ENCODE data around the gene POMGNT2. TPM values are rescaled to one million over a fixed set of nuclear protein-coding genes. Genes with fewer than 3 reads are reported as not detected.

The POMGNT2 gene
- total RNA-seq, 1 donor from 2014 or later: 13.0 TPM

DNA sequence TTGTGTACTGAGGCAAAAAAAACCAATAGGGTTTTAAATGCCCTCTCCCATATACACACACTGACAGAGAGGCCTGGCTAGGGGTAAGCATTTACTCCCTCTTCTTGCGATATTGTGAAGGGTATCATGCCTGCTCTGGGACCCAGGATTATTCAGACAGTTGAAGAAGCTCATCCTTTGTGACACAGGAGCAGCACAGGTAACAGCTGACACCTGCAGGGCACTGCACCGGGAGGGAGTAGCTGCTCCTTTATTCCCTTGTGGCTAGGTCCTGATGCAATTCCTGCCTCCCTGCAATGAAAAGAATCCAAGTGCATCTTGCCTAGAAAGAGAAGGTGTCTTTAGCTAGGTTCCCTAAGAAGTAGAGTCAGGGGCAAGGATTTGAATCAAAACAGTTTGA is 23.4 kb downstream of the POMGNT2 start:
- H3K79me2 ChIP-seq (ENCODE audit: insufficient read depth, low read length): no peaks in the 10 kb centered on the region
- H3K27ac ChIP-seq (ENCODE audit: low read depth, low read length): no peak overlapping the region
- Mint-ChIP-seq H3K27ac (ENCODE audit: unreplicated experiment) (no peak overlapping the region), H3K4me1 (ENCODE audit: low read depth, unreplicated experiment) (peaks cover 6% of the 10 kb centered on the region), H3K36me3 (ENCODE audit: low read depth, unreplicated experiment) (peaks cover 30% of the 10 kb centered on the region), H3K27me3 (ENCODE audit: low read depth, unreplicated experiment) (no peaks in the 10 kb centered on the region), H3K9me3 (ENCODE audit: unreplicated experiment) (peaks cover 5% of the 10 kb centered on the region), H3K4me3 (ENCODE audit: unreplicated experiment) (no peak overlapping the region)
- no peaks in the 10 kb centered on the region for H3K27me3 ChIP-seq (ENCODE audit: insufficient read depth, low read length)
- H4K20me1 ChIP-seq (ENCODE audit: insufficient read depth, low read length): no peaks in the 10 kb centered on the region
- no peaks in the 10 kb centered on the region for H3K36me3 ChIP-seq (ENCODE audit: insufficient read depth, low read length)
- DNase-seq (ENCODE audit: low read depth) (no peak), FAIRE-seq (no peak)
- no peak overlapping the region for H3K4me3 ChIP-seq (ENCODE audit: insufficient read depth, low read depth, low read length)
- no peaks in the 10 kb centered on the region for H3K9me3 ChIP-seq (ENCODE audit: insufficient read depth, low read depth, low read length)
- H2AFZ ChIP-seq (ENCODE audit: low read depth, low read length): no peak overlapping the region
- H3K4me1 ChIP-seq (ENCODE audit: insufficient read depth, low read length): no peaks in the 10 kb centered on the region
- no peak for TF ChIP-seq EZH2 (IDR thresholded peaks at IDR 0.05; ENCODE audit: insufficient read depth, low read length)
- TF ChIP-seq, protein P1, sequence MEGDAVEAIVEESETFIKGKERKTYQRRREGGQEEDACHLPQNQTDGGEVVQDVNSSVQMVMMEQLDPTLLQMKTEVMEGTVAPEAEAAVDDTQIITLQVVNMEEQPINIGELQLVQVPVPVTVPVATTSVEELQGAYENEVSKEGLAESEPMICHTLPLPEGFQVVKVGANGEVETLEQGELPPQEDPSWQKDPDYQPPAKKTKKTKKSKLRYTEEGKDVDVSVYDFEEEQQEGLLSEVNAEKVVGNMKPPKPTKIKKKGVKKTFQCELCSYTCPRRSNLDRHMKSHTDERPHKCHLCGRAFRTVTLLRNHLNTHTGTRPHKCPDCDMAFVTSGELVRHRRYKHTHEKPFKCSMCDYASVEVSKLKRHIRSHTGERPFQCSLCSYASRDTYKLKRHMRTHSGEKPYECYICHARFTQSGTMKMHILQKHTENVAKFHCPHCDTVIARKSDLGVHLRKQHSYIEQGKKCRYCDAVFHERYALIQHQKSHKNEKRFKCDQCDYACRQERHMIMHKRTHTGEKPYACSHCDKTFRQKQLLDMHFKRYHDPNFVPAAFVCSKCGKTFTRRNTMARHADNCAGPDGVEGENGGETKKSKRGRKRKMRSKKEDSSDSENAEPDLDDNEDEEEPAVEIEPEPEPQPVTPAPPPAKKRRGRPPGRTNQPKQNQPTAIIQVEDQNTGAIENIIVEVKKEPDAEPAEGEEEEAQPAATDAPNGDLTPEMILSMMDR (IDR thresholded peaks at IDR 0.05; ENCODE audit: insufficient read depth, low read depth, low read length): no peak
- H3K4me2 ChIP-seq (ENCODE audit: low read length): no peak overlapping the region
- no peak overlapping the region for H3K9ac ChIP-seq (ENCODE audit: low read length)

- no peak for TF ChIP-seq EZH2 (IDR thresholded peaks at IDR 0.05; ENCODE audit: insufficient read depth, low read length)
- TF ChIP-seq, protein P1 (IDR thresholded peaks at IDR 0.05; ENCODE audit: insufficient read depth, low read depth, low read length): no peak
- Histone ChIP-seq H3K9ac (ENCODE audit: low read length) (no peak overlapping the region), H3K27me3 (ENCODE audit: insufficient read depth, low read length) (no peaks in the 10 kb centered on the region), H2AFZ (ENCODE audit: low read depth, low read length) (no peak overlapping the region), H3K9me3 (ENCODE audit: insufficient read depth, low read depth, low read length) (no peaks in the 10 kb centered on the region), H4K20me1 (ENCODE audit: insufficient read depth, low read length) (no peaks in the 10 kb centered on the region), H3K36me3 (ENCODE audit: insufficient read depth, low read length) (no peaks in the 10 kb centered on the region), H3K4me1 (ENCODE audit: insufficient read depth, low read length) (no peaks in the 10 kb centered on the region), H3K4me3 (ENCODE audit: insufficient read depth, low read depth, low read length) (no peak overlapping the region), H3K4me2 (ENCODE audit: low read length) (no peak overlapping the region), H3K27ac (ENCODE audit: low read depth, low read length) (no peak overlapping the region), H3K79me2 (ENCODE audit: insufficient read depth, low read length) (no peaks in the 10 kb centered on the region)
- no peak overlapping the region for H3K4me3 Mint-ChIP-seq (ENCODE audit: unreplicated experiment)
- no peak overlapping the region for H3K27ac Mint-ChIP-seq (ENCODE audit: unreplicated experiment)
- peaks cover 5% of the 10 kb centered on the region for H3K9me3 Mint-ChIP-seq (ENCODE audit: unreplicated experiment)
- H3K27me3 Mint-ChIP-seq (ENCODE audit: low read depth, unreplicated experiment): no peaks in the 10 kb centered on the region
- no peak for FAIRE-seq
- H3K4me1 Mint-ChIP-seq (ENCODE audit: low read depth, unreplicated experiment): peaks cover 7% of the 10 kb centered on the region
- DNase-seq (ENCODE audit: low read depth): no peak
- peaks cover 30% of the 10 kb centered on the region for H3K36me3 Mint-ChIP-seq (ENCODE audit: low read depth, unreplicated experiment)
Measured at GRCh38 chr3:43081796-43082195, 24.1 kb downstream of the POMGNT2 start.

- no peak overlapping the region for H3K4me3 ChIP-seq (ENCODE audit: insufficient read depth, low read depth, low read length)
- FAIRE-seq: no peak
- H3K36me3 Mint-ChIP-seq (ENCODE audit: low read depth, unreplicated experiment): peaks cover 30% of the 10 kb centered on the region
- H3K4me1 Mint-ChIP-seq (ENCODE audit: low read depth, unreplicated experiment): peaks cover 9% of the 10 kb centered on the region
- no peaks in the 10 kb centered on the region for H4K20me1 ChIP-seq (ENCODE audit: insufficient read depth, low read length)
- H3K4me3 Mint-ChIP-seq (ENCODE audit: unreplicated experiment): no peak overlapping the region
- no peak for TF ChIP-seq EZH2 (IDR thresholded peaks at IDR 0.05; ENCODE audit: insufficient read depth, low read length)
- no peak overlapping the region for H3K9ac ChIP-seq (ENCODE audit: low read length)
- no peak overlapping the region for H2AFZ ChIP-seq (ENCODE audit: low read depth, low read length)
- no peaks in the 10 kb centered on the region for H3K79me2 ChIP-seq (ENCODE audit: insufficient read depth, low read length)
- H3K9me3 ChIP-seq (ENCODE audit: insufficient read depth, low read depth, low read length): no peaks in the 10 kb centered on the region
- H3K4me2 ChIP-seq (ENCODE audit: low read length): no peak overlapping the region
- H3K27me3 Mint-ChIP-seq (ENCODE audit: low read depth, unreplicated experiment): no peaks in the 10 kb centered on the region
- no peaks in the 10 kb centered on the region for H3K27me3 ChIP-seq (ENCODE audit: insufficient read depth, low read length)
- no peak overlapping the region for H3K27ac Mint-ChIP-seq (ENCODE audit: unreplicated experiment)
- peaks cover 5% of the 10 kb centered on the region for H3K9me3 Mint-ChIP-seq (ENCODE audit: unreplicated experiment)
- no peaks in the 10 kb centered on the region for H3K4me1 ChIP-seq (ENCODE audit: insufficient read depth, low read length)
- H3K36me3 ChIP-seq (ENCODE audit: insufficient read depth, low read length): no peaks in the 10 kb centered on the region
- DNase-seq (ENCODE audit: low read depth): no peak
- H3K27ac ChIP-seq (ENCODE audit: low read depth, low read length): no peak overlapping the region
Measured at GRCh38 chr3:43080726-43081568, 24.9 kb downstream of the POMGNT2 start.

Data from astrocyte (in vitro differentiated cells and primary cell).